GM10847 (cell line): ENCODE results near the gene CBX5.

Experiments used
- POLR2A ChIP-seq: IDR thresholded peaks from 2 replicates; pipeline ENCODE4 v1.6.1; 2011; ENCODE audit not compliant: insufficient read length; ENCODE audit errors: extremely low read depth

CBX5 gene

GRCh38 chr12:54216797-54217661 lies 62.9 kb downstream of the CBX5 start:
- no peak for TF ChIP-seq POLR2A

- no peak for TF ChIP-seq POLR2A
These were observed 63.7 kb downstream of the CBX5 start for GRCh38 chr12:54215989-54216796.

GRCh38 chr12:54214553-54215406 lies 65.1 kb downstream of the CBX5 start:
- no peak for TF ChIP-seq POLR2A

GRCh38 chr12:54213079-54213478 lies 66.8 kb downstream of the CBX5 start:
- no peak for TF ChIP-seq POLR2A

GRCh38 chr12:54211920-54212319 lies 68.0 kb downstream of the CBX5 start:
- no peak for TF ChIP-seq POLR2A

GRCh38 chr12:54210400-54210790 lies 69.5 kb downstream of the CBX5 start:
- no peak for TF ChIP-seq POLR2A

GRCh38 chr12:54208591-54208990 lies 71.3 kb downstream of the CBX5 start:
- no peak for TF ChIP-seq POLR2A

- TF ChIP-seq POLR2A: no peak
These were observed 72.2 kb downstream of the CBX5 start for GRCh38 chr12:54207539-54208294.

GRCh38 chr12:54206791-54207190 lies 73.1 kb downstream of the CBX5 start:
- TF ChIP-seq POLR2A: no peak

- no peak for TF ChIP-seq POLR2A
These were observed 75.6 kb downstream of the CBX5 start for GRCh38 chr12:54204316-54204715.

GRCh38 chr12:54201001-54201794 lies 78.7 kb downstream of the CBX5 start:
- no peak for TF ChIP-seq POLR2A

GRCh38 chr12:54200412-54200811 lies 79.5 kb downstream of the CBX5 start:
- TF ChIP-seq POLR2A: no peak

GRCh38 chr12:54199917-54200316 lies 80.0 kb downstream of the CBX5 start:
- TF ChIP-seq POLR2A: no peak

- TF ChIP-seq POLR2A: no peak
These were observed 80.9 kb downstream of the CBX5 start for GRCh38 chr12:54199034-54199433.

GRCh38 chr12:54197431-54197909 lies 82.5 kb downstream of the CBX5 start:
- no peak for TF ChIP-seq POLR2A
